Gastrocnemius medialis (tissue), 4 donors: ENCODE data around the gene SCIN.

Experiments
- CTCF ChIP-seq, 5 experiments: fragments of 450-650 bp in 3 of 5; fragments of 200-600 bp in 2 of 5; sonication (generic) in 2 of 5; IDR thresholded peaks in 4 of 5; conservative IDR thresholded peaks in 1 of 5; 1 replicate in 4 of 5; 2 replicates in 1 of 5; pipeline ENCODE4 v1.5.1; 2016 to 2019; ENCODE audit warnings: antibody characterized with exemption in 5 of 5, mild to moderate bottlenecking in 3 of 5, moderate library complexity in 3 of 5
- POLR2A ChIP-seq, 2 donors: fragments of 450-650 bp; IDR thresholded peaks; one replicate each; pipeline ENCODE4 v1.6.1; 2017; ENCODE audit warnings: antibody characterized with exemption in 2 of 2, mild to moderate bottlenecking in 2 of 2, moderate library complexity in 2 of 2

DNA sequence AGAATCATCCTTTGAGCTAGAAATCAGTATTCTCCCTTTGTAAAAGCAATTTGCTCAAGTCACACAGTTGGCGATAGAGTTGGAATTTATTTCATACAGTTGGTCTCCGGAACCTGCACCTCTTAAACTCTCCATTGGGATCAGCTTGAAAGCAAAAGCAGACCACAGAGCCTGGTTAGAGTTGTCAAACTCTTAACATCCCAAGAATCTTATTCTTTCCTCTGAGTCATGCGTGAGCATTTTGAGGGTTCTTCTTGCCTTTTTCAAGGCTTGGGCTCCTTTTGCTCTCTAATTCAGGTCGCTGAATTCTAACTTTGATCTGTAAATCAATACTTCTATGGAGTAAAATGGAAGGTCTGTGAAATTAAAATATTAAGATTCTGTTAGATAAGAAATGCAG, 19.6 kb upstream of the SCIN start:
- TF ChIP-seq CTCF (IDR thresholded peaks at IDR 0.05 in 4 of 5, conservative IDR thresholded peaks at IDR 0.05 in 1 of 5) (no peak), POLR2A (IDR thresholded peaks at IDR 0.05) (no peak)
